Measurements from ENCODE around the gene NMRK1. TPM values are rescaled to one million over a fixed set of nuclear protein-coding genes. Genes with fewer than 3 reads are reported as not detected.
A peak's percentile ranks its signal among the peaks of the same experiment; 100 is the strongest.

Gene NMRK1
- total RNA-seq, 3 donors from 2014 or later, result 14.0 to 27.2 (median 19.0) TPM

- intact Hi-C loops (cut with DNase I, micrococcal nuclease), result loop anchor here (10.0 kb wide), 2 partner anchors 47 to 117 kb away; partner anchors contain the start of genes C9orf40 (in 1 of the 2) and CARNMT1 (in 1 of the 2)
- TF ChIP-seq, protein P1, sequence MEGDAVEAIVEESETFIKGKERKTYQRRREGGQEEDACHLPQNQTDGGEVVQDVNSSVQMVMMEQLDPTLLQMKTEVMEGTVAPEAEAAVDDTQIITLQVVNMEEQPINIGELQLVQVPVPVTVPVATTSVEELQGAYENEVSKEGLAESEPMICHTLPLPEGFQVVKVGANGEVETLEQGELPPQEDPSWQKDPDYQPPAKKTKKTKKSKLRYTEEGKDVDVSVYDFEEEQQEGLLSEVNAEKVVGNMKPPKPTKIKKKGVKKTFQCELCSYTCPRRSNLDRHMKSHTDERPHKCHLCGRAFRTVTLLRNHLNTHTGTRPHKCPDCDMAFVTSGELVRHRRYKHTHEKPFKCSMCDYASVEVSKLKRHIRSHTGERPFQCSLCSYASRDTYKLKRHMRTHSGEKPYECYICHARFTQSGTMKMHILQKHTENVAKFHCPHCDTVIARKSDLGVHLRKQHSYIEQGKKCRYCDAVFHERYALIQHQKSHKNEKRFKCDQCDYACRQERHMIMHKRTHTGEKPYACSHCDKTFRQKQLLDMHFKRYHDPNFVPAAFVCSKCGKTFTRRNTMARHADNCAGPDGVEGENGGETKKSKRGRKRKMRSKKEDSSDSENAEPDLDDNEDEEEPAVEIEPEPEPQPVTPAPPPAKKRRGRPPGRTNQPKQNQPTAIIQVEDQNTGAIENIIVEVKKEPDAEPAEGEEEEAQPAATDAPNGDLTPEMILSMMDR (IDR thresholded peaks at IDR 0.05), result no peak
- peak; percentile 100 for ATAC-seq
- Histone ChIP-seq H3K4me1 (ENCODE audit: low read depth) (no peaks in the 10 kb centered on the region), H3K4me3 (no peak overlapping the region), H3K36me3 (ENCODE audit: low read depth) (no peaks in the 10 kb centered on the region), H3K9me3 (no peaks in the 10 kb centered on the region)
- peak; percentile 87 to 94 (median 88) for DNase-seq
Observed at GRCh38 chr9:75071530-75072122, 16.3 kb downstream of the NMRK1 start.

GRCh38 chr9:75069171-75069570, 18.8 kb downstream of the NMRK1 start:
- H3K4me1 ChIP-seq (ENCODE audit: low read depth), result no peaks in the 10 kb centered on the region

GRCh38 chr9:75067894-75068293, 20.1 kb downstream of the NMRK1 start:
- TF ChIP-seq, protein P1 (IDR thresholded peaks at IDR 0.05), result no peak
- Histone ChIP-seq H3K4me3 (no peak overlapping the region), H3K4me1 (ENCODE audit: low read depth) (no peaks in the 10 kb centered on the region), H3K36me3 (ENCODE audit: low read depth) (no peaks in the 10 kb centered on the region), H3K9me3 (no peaks in the 10 kb centered on the region)
- ATAC-seq, result no peak
- no peak for DNase-seq
- intact Hi-C loops (cut with DNase I, micrococcal nuclease), result no loop called here

More at GRCh38 chr9:75069171-75069570, 18.8 kb downstream of the NMRK1 start:
- ATAC-seq (no peak), DNase-seq (no peak)
- no peaks in the 10 kb centered on the region for H3K9me3 ChIP-seq
- H3K4me3 ChIP-seq, result no peak overlapping the region
- H3K36me3 ChIP-seq (ENCODE audit: low read depth), result no peaks in the 10 kb centered on the region
- TF ChIP-seq, protein P1 (IDR thresholded peaks at IDR 0.05), result no peak
- intact Hi-C loops (cut with DNase I, micrococcal nuclease), result no loop called here

DNA sequence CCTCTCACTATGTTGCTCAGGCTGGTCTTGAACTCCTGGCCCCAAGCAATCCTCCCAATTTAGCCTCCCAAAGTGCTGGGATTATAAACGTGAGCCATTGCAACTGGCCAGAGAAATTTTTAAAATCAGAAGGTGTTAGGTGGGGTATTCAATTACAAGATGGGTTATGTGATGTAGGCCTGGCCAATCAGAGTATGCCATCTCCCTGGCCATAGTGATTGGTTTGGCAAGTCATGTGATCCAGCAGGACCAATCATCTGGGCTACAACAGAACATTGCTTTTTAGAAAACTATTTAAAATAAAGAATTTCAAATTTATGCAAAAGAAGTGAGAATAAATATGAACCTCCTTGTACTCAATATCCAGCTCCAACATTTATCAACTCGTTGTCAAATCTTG, 22.4 kb downstream of the NMRK1 start:
- TF ChIP-seq, protein P1 (IDR thresholded peaks at IDR 0.05), result no peak
- DNase-seq, result no peak
- Histone ChIP-seq H3K4me1 (ENCODE audit: low read depth) (no peaks in the 10 kb centered on the region), H3K36me3 (ENCODE audit: low read depth) (no peaks in the 10 kb centered on the region), H3K4me3 (no peak overlapping the region), H3K9me3 (no peaks in the 10 kb centered on the region)
- intact Hi-C loops (cut with DNase I, micrococcal nuclease), result no loop called here
- ATAC-seq, result no peak

GRCh38 chr9:75064307-75065025, 23.5 kb downstream of the NMRK1 start:
- Histone ChIP-seq H3K9me3 (no peaks in the 10 kb centered on the region), H3K4me1 (ENCODE audit: low read depth) (no peaks in the 10 kb centered on the region), H3K4me3 (no peak overlapping the region), H3K36me3 (ENCODE audit: low read depth) (no peaks in the 10 kb centered on the region)
- peak; percentile 31 for ATAC-seq
- TF ChIP-seq, protein P1 (IDR thresholded peaks at IDR 0.05), result no peak
- DNase-seq, result no peak
- intact Hi-C loops (cut with DNase I, micrococcal nuclease), result no loop called here
